Aorta (tissue), 5 donors: Measurements from ENCODE around the gene LYRM1. TPM values are rescaled to one million over a fixed set of nuclear protein-coding genes. Genes with fewer than 3 reads are reported as not detected.

Source experiments
- ATAC-seq: fragments of 200-7000 bp; cut with Tn5 transposase; one replicate; pipeline ENCODE4 v1.9.1; 2022; ENCODE audit warnings: moderate library complexity; ENCODE audit not compliant: low FRiP score
- DNase-seq, 2 donors: peaks; one replicate each; pipeline ENCODE4 v3.0.0-alpha.2; 2020
- H3K27ac ChIP-seq, 2 donors: one replicate each; pipeline ENCODE4 v1.5.1; 2013; ENCODE audit warnings: low read length in 2 of 2, mild to moderate bottlenecking in 2 of 2, moderate library complexity in 2 of 2, control low read depth in 1 of 2, inconsistent platforms in 1 of 2, low read depth in 1 of 2
- H3K27me3 ChIP-seq, 2 donors: one replicate each; pipeline ENCODE4 v1.6.1; 2013; ENCODE audit warnings: control low read depth in 1 of 2, low read length in 1 of 2, mild to moderate bottlenecking in 1 of 2, moderate library complexity in 1 of 2; ENCODE audit not compliant: insufficient read depth in 2 of 2, control insufficient read depth in 1 of 2
- H3K36me3 ChIP-seq, 2 donors: one replicate each; pipeline ENCODE4 v1.6.1; 2013; ENCODE audit warnings: control low read depth in 1 of 2, low read length in 1 of 2, mild to moderate bottlenecking in 1 of 2; ENCODE audit not compliant: insufficient read depth in 2 of 2, control insufficient read depth in 1 of 2
- H3K4me1 ChIP-seq, 2 donors: one replicate each; pipeline ENCODE4 v1.6.1; 2013; ENCODE audit warnings: low read length in 2 of 2, control low read depth in 1 of 2, mild to moderate bottlenecking in 1 of 2, moderate library complexity in 1 of 2; ENCODE audit not compliant: insufficient read depth in 2 of 2, control insufficient read depth in 1 of 2
- H3K4me3 ChIP-seq, 2 donors: one replicate each; pipeline ENCODE4 v1.5.1; 2013; ENCODE audit warnings: low read length in 2 of 2, control low read depth in 1 of 2, mild to moderate bottlenecking in 1 of 2
- H3K9me3 ChIP-seq: one replicate; pipeline ENCODE4 v1.6.1; 2013; ENCODE audit warnings: mild to moderate bottlenecking, low read length; ENCODE audit not compliant: control insufficient read depth
- WGBS, 2 donors: extraction: QIAGEN DNeasy Blood & Tissue Kit; methylation state at CpG; one replicate each; pipeline ENCODE4 v1.1.7; 2013; 5-methylcytosine and 5-hydroxymethylcytosine counted together
- intact Hi-C, 2 donors: fragments of 100-400 bp; cut with DNase I; formaldehyde crosslinking; loops; one replicate each; pipeline versions ENCODE4 v1.14.2 to v1.15.0; 2022
- long read RNA-seq, 2 donors: library from polyadenylated mRNA; unstranded; transcript quantifications; one replicate each; pipeline ENCODE4 v2.0.0, GENCODE V29; 2020 to 2021
- polyA plus RNA-seq, 2 donors: library from polyadenylated mRNA; stranded (reverse); fragments of 200-250 nt; gene quantifications; one replicate each; pipeline ENCODE4 v1.2.3, GENCODE V29; 2013
- total RNA-seq, 2 donors: library from RNA; stranded (reverse); fragmentation: NEBNext Ultra II Directional; extraction: Animal tissue kit (Norgen Biotek cat#: 25700); gene quantifications; one replicate each; pipeline ENCODE4 v1.2.1, GENCODE V29; 2021
- donor health status: healthy with polysubstance abuse.
- donor health status: Bipolar disorder and iron deficiency.
- donor health status: DM: no; HTN: no; CAD: no.
- donor health status: DM: no; HTN: no; CAD: no.
- donor health status: DM: yes; HTN: yes; CAD: no.

LYRM1 gene, protein sequence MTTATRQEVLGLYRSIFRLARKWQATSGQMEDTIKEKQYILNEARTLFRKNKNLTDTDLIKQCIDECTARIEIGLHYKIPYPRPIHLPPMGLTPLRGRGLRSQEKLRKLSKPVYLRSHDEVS
- 10 to 100 TPM; 18.1 to 24.3 TPM for total RNA-seq
- polyA plus RNA-seq: 10 to 100 TPM; 27.3 to 44.2 TPM
- long read RNA-seq, donor 1, transcript LYRM1-208 (4 exons, 460 nt): major isoform, 44 of 96 reads
- long read RNA-seq, donor 1, transcript LYRM1-201 (5 exons, 1,626 nt): minor isoform, 10 of 96 reads
- long read RNA-seq, donor 1, transcript LYRM1-204 (4 exons, 1,558 nt): minor isoform, 21 of 96 reads
- long read RNA-seq, donor 1, partial matches to known transcripts: 1 of 96 reads
- long read RNA-seq, donor 1, other reads (novel, unspliced or antisense): 15 of 96 reads
- long read RNA-seq, donor 2, transcript LYRM1-208 (4 exons, 460 nt): major isoform, 6 of 13 reads
- long read RNA-seq, donor 2, partial matches to known transcripts: 1 of 13 reads
- long read RNA-seq, donor 2, other reads (novel, unspliced or antisense): 2 of 13 reads

DNA sequence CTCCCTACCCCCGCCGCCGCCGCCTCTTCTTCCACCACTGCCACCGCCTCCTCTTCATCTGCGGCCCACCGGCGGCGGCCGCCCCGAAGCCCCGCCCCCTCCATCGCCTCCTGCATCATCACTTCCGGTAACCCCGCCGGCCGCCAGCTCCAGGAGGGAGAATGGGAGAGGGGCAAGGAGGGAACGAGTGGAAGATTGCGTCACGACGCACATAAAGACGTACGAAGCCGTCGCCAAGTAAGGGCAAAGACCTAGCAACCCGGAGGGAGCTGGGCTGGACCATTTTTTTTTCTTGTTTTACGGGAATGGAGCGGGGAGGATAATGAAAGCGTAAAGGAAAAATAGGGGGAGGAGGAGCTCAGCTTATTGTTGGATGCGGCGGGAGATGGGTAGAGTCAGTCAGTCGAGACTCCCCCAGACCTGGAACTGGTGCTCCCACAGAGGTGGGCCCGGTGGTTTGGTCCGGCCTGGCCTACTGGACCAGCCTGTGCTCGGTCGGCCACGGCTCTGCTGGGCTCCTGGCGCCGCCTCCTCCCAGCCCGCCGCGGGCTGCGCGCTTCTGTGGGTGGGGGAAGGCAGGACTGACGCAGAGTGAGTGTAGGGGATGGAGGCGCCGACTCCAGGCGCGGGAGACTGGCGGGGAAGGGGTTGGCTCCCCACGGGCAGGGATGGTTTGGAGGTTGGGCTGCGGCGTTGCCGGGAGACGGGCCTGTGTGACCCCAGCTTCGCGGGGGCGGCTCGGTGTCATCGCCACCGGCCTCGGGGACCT, at the start of gene LYRM1, which contains the start of gene DCUN1D3:
Gene LYRM1 (plus strand): TSS at position 473 of the 769 bp plus-strand sequence. CDS start 14,785 bp downstream, outside the sequence.
Gene DCUN1D3 (minus strand): TSS at position 60 of the 769 bp plus-strand sequence. CDS start 37,820 bp downstream, outside the sequence.
- ATAC-seq (peak; percentile 95), DNase-seq (peak; percentile 97 to 98)
- Histone ChIP-seq H3K4me1 (peaks cover 4 to 25% of the 10 kb centered on the region in 2 donors), H3K36me3 (peaks cover 0 to 2% of the 10 kb centered on the region in 2 donors), H3K9me3 (no peaks in the 10 kb centered on the region), H3K27ac (peak within 1 kb of the TSS; percentile 82 to 91), H3K4me3 (peak within 1 kb of the TSS; percentile 52 to 91), H3K27me3 (no peaks in the 10 kb centered on the region)
- WGBS, 2 donors: 0% methylated on average over 62 of the region's 62 CpGs
- intact Hi-C loops: loop anchor here in 1 of 2 donors (5.0 to 10.0 kb wide), 2 partner anchors 33 to 1304 kb away; partner anchors contain the start of gene EEF2K

DNA sequence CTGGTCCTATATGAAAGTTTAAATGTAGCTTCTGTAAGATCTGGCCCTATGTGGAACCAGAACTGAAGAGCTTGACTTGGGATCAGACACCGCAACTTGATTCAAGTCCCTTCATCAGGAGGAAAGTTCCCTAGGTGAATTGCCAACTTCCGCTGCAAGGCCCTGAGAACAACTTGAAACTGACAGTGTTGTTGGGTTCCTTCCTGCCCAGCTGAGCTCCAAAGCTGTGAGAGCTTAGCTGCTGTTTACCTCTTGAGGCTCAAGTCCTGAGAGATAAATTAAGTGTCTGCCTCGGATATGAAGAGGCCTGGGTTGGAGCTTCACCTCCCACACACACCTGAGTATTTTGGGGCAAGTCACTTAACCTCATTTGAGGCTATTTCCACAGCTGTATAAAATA, 49.6 kb upstream of the LYRM1 start:
- Histone ChIP-seq H3K4me1 (peaks cover 10 to 16% of the 10 kb centered on the region in 2 donors), H3K9me3 (no peaks in the 10 kb centered on the region), H3K27me3 (no peaks in the 10 kb centered on the region), H3K36me3 (peaks cover 0 to 3% of the 10 kb centered on the region in 2 donors), H3K27ac (peak overlapping the region; percentile 92 to 100), H3K4me3 (no peak overlapping the region)
- intact Hi-C loops: loop anchor here (2.0 to 10.0 kb wide), 8 partner anchors 46 to 454 kb away; no protein-coding TSS in a partner anchor
- 63 to 70% methylated on average over 3 of the region's 3 CpGs for WGBS, 2 donors
- no peak for ATAC-seq
- DNase-seq: no peak

DNA sequence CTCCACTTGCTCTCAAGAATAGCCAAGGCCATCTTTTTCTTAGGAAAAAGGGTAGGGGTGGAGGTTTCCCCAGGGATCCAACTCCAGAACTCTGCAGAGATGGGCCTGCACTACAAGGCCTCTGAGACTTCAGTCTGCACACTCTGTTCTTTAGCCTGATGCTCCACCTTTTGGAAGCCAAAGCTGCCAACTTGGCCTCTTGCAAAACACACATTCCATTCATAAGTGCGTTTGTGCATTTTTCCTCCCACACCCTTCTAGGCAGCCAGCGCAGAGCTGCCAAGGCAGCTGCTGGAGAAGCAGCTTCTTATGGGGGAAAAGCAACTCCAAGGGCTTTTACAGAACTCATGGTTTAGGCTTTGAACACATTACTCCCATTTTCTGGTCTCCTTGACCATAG, 49.0 kb upstream of the LYRM1 start:
- ATAC-seq: peak; percentile 90
- H3K9me3 ChIP-seq: no peaks in the 10 kb centered on the region
- H3K27ac ChIP-seq: peak overlapping the region; percentile 92 to 100
- H3K27me3 ChIP-seq: no peaks in the 10 kb centered on the region
- no peak overlapping the region for H3K4me3 ChIP-seq
- intact Hi-C loops: loop anchor here (2.0 to 10.0 kb wide), 8 partner anchors 46 to 453 kb away; no protein-coding TSS in a partner anchor
- 6 to 16% methylated on average over 2 of the region's 2 CpGs for WGBS, 2 donors
- DNase-seq: peak; percentile 86 to 90
- peaks cover 10 to 16% of the 10 kb centered on the region in 2 donors for H3K4me1 ChIP-seq
- peaks cover 0 to 3% of the 10 kb centered on the region in 2 donors for H3K36me3 ChIP-seq

DNA sequence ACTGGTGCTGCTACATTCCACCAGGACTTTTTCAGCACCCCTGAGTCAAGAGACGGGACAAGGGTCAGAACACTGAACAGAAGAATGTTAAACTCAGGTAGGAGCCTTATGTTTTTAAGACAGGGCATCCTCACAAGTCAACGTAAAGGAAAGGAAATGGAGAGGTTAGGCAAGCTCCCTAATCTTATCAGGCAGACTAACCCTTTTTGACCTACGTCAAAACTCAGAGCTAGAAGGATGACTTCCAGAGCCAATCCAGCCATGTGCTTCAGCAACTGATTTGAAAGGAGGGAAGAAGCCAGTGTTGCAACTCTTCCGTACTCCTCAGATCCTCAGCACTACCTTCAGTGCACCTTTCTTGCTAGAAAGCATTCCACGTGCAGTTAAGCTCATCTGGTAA, 47.4 kb upstream of the LYRM1 start:
- intact Hi-C loops: loop anchor here (5.0 to 10.0 kb wide), 6 partner anchors 44 to 452 kb away; no protein-coding TSS in a partner anchor
- ATAC-seq: no peak
- peaks cover 0 to 3% of the 10 kb centered on the region in 2 donors for H3K36me3 ChIP-seq
- no peaks in the 10 kb centered on the region for H3K9me3 ChIP-seq
- H3K4me1 ChIP-seq: peaks cover 10 to 22% of the 10 kb centered on the region in 2 donors
- no peaks in the 10 kb centered on the region for H3K27me3 ChIP-seq
- WGBS, 2 donors: 34 to 40% methylated on average over 5 of the region's 5 CpGs
- DNase-seq: no peak
- H3K4me3 ChIP-seq: no peak overlapping the region
- peak overlapping the region; percentile 57 to 89 for H3K27ac ChIP-seq

DNA sequence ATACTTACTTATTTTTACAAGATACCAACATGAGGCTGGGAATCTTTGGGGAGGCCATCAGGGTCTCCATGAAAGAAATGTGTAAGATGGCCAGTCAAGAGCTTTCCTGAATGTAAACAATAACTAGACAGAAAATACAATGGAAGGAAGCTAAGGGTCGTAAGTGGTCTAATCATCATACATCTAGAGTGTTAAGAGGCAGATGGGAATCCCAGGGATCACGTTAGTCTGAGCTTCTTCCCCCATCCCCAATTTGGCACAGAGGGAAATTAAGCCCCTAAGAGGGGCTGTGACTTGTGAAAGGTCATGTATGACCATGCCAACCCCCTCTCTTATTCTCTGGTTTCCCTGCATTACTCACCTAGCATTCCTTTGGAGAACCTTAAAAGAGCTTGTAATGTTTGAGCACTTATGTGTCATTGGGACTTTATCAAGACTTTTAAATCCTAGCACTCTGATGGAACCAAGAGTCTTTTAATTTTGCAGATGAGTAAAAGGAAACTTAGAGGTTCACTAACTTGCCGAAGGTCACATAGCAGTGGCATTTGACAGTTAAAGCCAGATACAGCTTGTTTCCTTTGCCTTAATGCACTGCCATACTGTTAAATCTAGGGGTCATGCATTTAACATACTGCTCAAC, 46.5 kb upstream of the LYRM1 start:
- DNase-seq (no peak), ATAC-seq (no peak)
- no peak overlapping the region for H3K4me3 ChIP-seq
- H3K9me3 ChIP-seq: no peaks in the 10 kb centered on the region
- peak overlapping the region; percentile 1 to 57 for H3K27ac ChIP-seq
- peaks cover 10 to 22% of the 10 kb centered on the region in 2 donors for H3K4me1 ChIP-seq
- WGBS, 2 donors: 91 to 92% methylated on average over 3 of the region's 3 CpGs
- no peaks in the 10 kb centered on the region for H3K27me3 ChIP-seq
- intact Hi-C loops: loop anchor here (5.0 to 10.0 kb wide), 6 partner anchors 43 to 451 kb away; no protein-coding TSS in a partner anchor
- H3K36me3 ChIP-seq: peaks cover 0 to 3% of the 10 kb centered on the region in 2 donors

DNA sequence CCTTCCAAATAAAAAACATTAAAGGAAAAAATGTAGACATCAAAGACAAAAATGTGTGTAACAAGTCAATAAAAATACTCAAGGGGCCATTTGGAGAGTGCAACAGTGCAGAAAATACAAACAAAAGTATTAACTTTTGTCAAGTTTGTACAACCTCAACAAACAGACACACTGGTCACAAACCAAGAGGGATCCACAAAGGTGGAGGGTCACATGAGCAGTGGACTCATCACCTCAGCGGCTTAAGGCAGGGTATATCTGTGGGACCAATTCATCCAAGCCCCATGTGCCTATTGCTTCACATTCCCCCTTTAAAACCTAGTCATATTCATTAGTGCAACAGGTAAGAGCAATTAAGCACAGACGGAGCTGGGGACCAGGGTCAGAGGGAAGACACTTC, 45.6 kb upstream of the LYRM1 start:
- no peak for DNase-seq
- Histone ChIP-seq H3K4me3 (no peak overlapping the region), H3K27ac (no peak overlapping the region), H3K4me1 (peaks cover 10 to 22% of the 10 kb centered on the region in 2 donors), H3K9me3 (no peaks in the 10 kb centered on the region), H3K27me3 (no peaks in the 10 kb centered on the region), H3K36me3 (peaks cover 0 to 3% of the 10 kb centered on the region in 2 donors)
- no peak for ATAC-seq
- intact Hi-C loops: loop anchor here (5.0 to 10.0 kb wide), 6 partner anchors 42 to 450 kb away; no protein-coding TSS in a partner anchor
- 94 to 95% methylated on average over 2 of the region's 2 CpGs for WGBS, 2 donors

DNA sequence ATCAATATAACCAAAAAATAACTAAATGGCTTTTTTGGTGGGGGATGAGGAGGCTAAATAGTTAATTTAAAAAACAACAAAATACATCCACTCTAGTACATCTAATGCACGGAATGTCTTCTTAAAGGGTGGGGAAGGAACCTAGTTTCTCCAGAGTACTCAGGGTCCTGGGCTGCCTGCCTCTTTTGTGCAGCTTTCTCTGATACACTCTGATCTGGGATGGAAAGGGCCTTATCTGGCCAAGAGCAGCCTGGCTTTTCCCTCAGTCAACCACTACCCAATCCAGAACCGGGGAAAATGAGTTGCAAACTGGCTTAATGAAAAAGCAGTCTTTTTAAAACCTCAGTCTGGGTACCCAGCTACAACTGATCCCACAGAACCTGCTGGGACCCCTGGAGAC, 43.3 kb upstream of the LYRM1 start:
- no peaks in the 10 kb centered on the region for H3K27me3 ChIP-seq
- H3K9me3 ChIP-seq: no peaks in the 10 kb centered on the region
- peaks cover 7 to 22% of the 10 kb centered on the region in 2 donors for H3K4me1 ChIP-seq
- 36 to 41% methylated on average over 2 of the region's 2 CpGs for WGBS, 2 donors
- no peak for DNase-seq
- peaks cover 0 to 3% of the 10 kb centered on the region in 2 donors for H3K36me3 ChIP-seq
- no peak overlapping the region for H3K4me3 ChIP-seq
- intact Hi-C loops: loop anchor here (10.0 kb wide), 3 partner anchors 88 to 448 kb away; no protein-coding TSS in a partner anchor
- no peak for ATAC-seq
- peak overlapping the region in 1 of 2 donors; percentile 41 for H3K27ac ChIP-seq
